ENCODE measurements around the gene TEDC2.

The TEDC2 gene, protein sequence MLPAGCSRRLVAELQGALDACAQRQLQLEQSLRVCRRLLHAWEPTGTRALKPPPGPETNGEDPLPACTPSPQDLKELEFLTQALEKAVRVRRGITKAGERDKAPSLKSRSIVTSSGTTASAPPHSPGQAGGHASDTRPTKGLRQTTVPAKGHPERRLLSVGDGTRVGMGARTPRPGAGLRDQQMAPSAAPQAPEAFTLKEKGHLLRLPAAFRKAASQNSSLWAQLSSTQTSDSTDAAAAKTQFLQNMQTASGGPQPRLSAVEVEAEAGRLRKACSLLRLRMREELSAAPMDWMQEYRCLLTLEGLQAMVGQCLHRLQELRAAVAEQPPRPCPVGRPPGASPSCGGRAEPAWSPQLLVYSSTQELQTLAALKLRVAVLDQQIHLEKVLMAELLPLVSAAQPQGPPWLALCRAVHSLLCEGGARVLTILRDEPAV

DNA sequence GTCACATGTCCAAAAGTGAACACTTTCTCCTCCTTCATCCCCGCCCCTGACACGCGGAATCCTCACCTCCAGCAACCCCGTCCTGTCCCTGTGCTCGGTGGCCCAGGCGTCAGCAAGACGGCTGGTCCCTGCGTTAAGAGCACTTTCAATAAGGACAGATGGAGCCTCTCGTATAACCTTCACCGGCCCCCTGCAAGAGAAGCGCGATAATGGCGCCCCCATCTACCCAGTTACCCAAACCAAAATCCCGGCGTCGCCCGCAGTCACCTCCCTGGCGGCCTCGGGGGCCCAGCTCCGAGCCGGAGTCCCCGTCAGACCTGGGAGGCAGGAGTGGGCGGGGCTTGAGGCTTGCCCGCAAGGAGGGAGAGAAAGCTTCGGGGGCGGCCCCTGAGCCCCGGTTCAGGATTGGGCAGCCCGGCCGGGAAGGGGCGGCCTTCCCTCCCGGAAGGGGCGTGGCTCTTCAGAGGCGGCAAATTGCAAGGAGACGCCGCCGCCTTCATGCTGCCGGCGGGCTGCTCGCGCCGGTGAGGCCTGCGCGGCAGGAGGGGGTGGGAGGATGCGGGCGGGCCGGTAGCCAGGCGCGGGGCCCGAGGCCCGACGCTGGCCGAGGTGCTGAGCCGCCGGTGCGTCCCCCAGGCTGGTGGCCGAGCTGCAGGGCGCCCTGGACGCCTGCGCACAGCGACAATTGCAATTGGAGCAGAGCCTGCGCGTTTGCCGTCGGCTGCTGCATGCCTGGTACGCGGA lies at the start of gene TEDC2:
Gene TEDC2, plus strand, starts transcription at position 463 of the 744 bp plus-strand sequence. Its CDS starts 36 bp downstream, at position 499.
- Mint-ChIP-seq H3K27ac (peak within 1 kb of the TSS; percentile 12 to 80 (median 28)), H3K4me3 (peak within 1 kb of the TSS; percentile 88 to 95 (median 91)), H3K4me1 (peaks cover 5% of the 10 kb centered on the region), H3K36me3 (ENCODE audit: low read depth) (peaks cover 13% of the 10 kb centered on the region), H3K27me3 (ENCODE audit: low read depth) (peaks cover 3% of the 10 kb centered on the region), H3K9me3 (no peaks in the 10 kb centered on the region)
- TF ChIP-seq, protein P1, sequence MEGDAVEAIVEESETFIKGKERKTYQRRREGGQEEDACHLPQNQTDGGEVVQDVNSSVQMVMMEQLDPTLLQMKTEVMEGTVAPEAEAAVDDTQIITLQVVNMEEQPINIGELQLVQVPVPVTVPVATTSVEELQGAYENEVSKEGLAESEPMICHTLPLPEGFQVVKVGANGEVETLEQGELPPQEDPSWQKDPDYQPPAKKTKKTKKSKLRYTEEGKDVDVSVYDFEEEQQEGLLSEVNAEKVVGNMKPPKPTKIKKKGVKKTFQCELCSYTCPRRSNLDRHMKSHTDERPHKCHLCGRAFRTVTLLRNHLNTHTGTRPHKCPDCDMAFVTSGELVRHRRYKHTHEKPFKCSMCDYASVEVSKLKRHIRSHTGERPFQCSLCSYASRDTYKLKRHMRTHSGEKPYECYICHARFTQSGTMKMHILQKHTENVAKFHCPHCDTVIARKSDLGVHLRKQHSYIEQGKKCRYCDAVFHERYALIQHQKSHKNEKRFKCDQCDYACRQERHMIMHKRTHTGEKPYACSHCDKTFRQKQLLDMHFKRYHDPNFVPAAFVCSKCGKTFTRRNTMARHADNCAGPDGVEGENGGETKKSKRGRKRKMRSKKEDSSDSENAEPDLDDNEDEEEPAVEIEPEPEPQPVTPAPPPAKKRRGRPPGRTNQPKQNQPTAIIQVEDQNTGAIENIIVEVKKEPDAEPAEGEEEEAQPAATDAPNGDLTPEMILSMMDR (IDR thresholded peaks at IDR 0.05; ENCODE audit: unreplicated experiment in 3 of 3): no peak

- Mint-ChIP-seq H3K27ac (no peak overlapping the region), H3K27me3 (ENCODE audit: low read depth) (peaks cover 25% of the 10 kb centered on the region), H3K36me3 (ENCODE audit: low read depth) (no peaks in the 10 kb centered on the region), H3K4me3 (no peak overlapping the region), H3K9me3 (no peaks in the 10 kb centered on the region), H3K4me1 (no peaks in the 10 kb centered on the region)
- TF ChIP-seq, protein P1 (IDR thresholded peaks at IDR 0.05; ENCODE audit: unreplicated experiment in 3 of 3): no peak
These were observed 44.8 kb upstream of the TEDC2 start for GRCh38 chr16:2415085-2415484.

GRCh38 chr16:2420035-2420434 lies 39.9 kb upstream of the TEDC2 start:
- H3K4me3 Mint-ChIP-seq: no peak overlapping the region
- no peaks in the 10 kb centered on the region for H3K4me1 Mint-ChIP-seq
- peaks cover 8% of the 10 kb centered on the region for H3K27me3 Mint-ChIP-seq (ENCODE audit: low read depth)
- H3K36me3 Mint-ChIP-seq (ENCODE audit: low read depth): no peaks in the 10 kb centered on the region
- TF ChIP-seq, protein P1 (IDR thresholded peaks at IDR 0.05; ENCODE audit: unreplicated experiment in 3 of 3): no peak
- no peaks in the 10 kb centered on the region for H3K9me3 Mint-ChIP-seq
- H3K27ac Mint-ChIP-seq: no peak overlapping the region

DNA sequence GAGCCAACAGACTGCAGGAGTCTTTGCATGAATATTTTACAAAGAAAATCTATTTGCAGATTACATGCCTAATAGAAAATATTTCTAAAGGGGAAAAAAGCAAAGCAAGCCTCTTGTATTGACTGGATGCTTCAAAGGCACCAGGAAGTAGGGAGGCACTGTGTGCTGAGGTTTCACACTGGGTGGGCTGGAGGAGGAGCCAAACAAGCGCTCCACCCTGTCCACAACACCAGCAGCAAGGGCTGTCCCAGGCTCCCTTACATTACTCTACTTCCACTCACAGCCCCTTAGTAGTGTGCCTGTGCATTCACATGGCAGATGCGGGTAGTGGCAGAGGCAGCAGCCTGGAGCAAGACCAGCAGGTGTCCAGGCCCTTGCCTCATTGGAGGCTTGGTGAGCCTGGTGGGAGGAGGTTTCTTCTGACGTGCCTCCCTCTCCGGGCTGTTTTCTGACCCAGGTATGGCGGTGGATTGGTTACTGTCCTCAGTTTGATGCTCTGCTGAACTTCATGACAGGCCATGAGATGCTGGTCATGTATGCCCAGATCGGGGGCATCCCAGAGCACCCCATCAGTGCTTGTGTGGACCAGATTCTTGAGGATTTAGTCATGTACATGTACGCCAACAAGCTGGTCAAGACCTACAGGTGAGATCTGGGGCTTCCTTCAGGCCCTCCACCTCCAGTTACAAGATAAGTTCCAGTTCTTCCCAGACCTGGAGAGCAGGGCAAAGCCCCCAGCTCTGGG lies 37.6 kb upstream of the TEDC2 start:
- H3K4me3 Mint-ChIP-seq: no peak overlapping the region
- H3K9me3 Mint-ChIP-seq: no peaks in the 10 kb centered on the region
- TF ChIP-seq, protein P1 (IDR thresholded peaks at IDR 0.05; ENCODE audit: unreplicated experiment in 3 of 3): no peak
- no peaks in the 10 kb centered on the region for H3K4me1 Mint-ChIP-seq
- H3K27me3 Mint-ChIP-seq (ENCODE audit: low read depth): peaks cover 8% of the 10 kb centered on the region
- H3K36me3 Mint-ChIP-seq (ENCODE audit: low read depth): no peaks in the 10 kb centered on the region
- H3K27ac Mint-ChIP-seq: no peak overlapping the region

DNA sequence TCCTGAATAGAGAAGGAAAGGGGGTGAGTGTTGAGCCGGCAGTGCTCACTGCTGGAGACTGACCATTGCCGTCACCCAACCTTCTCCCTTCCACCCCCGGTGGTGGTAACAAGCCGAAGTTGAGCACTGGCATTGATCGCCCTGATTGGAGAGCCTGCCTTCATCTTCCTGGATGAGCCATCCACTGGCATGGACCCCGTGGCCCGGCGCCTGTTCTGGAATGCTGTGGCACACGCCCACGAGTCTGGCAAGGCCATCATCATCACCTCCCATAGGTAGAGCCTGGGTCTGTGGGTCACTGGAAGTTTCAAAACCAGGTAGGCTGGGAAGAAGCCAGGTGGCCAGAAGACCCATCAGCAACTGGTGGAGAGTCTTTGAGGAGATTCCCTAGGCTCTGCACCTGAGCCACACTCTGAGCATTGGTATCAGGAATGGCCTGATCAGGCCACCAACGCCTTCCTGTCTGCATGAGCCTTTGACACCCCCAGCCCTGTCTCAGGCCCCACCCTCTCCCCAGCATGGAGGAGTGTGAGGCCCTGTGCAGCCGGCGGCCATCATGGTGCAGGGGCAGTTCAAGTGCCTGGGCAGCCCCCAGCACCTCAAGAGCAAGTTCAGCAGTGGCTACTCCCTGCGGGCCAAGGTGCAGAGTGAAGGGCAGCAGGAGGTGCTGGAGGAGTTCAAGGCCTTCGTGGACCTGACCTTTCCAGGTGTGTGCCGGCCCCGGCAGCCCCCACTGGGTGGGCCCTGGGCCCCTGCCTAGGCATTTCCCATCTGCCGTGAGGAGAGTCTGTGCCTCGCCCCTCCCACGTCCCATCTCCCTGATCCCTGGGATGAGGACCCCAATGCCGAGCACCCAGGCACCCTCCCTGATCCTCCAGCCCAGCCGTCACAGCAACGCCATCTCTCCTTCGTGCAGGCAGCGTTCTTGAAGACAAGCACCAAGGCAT lies 35.6 kb upstream of the TEDC2 start:
- no peak overlapping the region for H3K27ac Mint-ChIP-seq
- H3K4me1 Mint-ChIP-seq: peaks cover 4% of the 10 kb centered on the region
- H3K4me3 Mint-ChIP-seq: no peak overlapping the region
- TF ChIP-seq, protein P1 (IDR thresholded peaks at IDR 0.05; ENCODE audit: unreplicated experiment in 3 of 3): no peak
- no peaks in the 10 kb centered on the region for H3K9me3 Mint-ChIP-seq
- no peaks in the 10 kb centered on the region for H3K36me3 Mint-ChIP-seq (ENCODE audit: low read depth)
- peaks cover 8% of the 10 kb centered on the region for H3K27me3 Mint-ChIP-seq (ENCODE audit: low read depth)

All from nephron (organoid).